SIG-M5 (cell line): ENCODE data around the gene PLGLB2.
"Not testable (repeated sequence)": the region's sequence is repeated elsewhere in the genome, so short reads cannot be mapped to it uniquely, and the experiment has no call there.

Source experiments
- DNase-seq: peaks from one replicate; lab custom pipeline; 2025; lab: John Stamatoyannopoulos, UW

PLGLB2 gene

GRCh38 chr2:87747791-87748190 lies at the start of gene PLGLB2:
PLGLB2 (plus strand) TSS chr2:87748087; CDS start chr2:87748154, 67 bp downstream.
- not testable (repeated sequence) for DNase-seq

GRCh38 chr2:87704572-87705323 lies 43.1 kb upstream of the PLGLB2 start:
- DNase-seq: not testable (repeated sequence)

GRCh38 chr2:87708368-87708767 lies 39.5 kb upstream of the PLGLB2 start:
- DNase-seq: not testable (repeated sequence)

GRCh38 chr2:87727940-87728599 lies 19.8 kb upstream of the PLGLB2 start:
- DNase-seq: not testable (repeated sequence)

GRCh38 chr2:87740928-87741327 lies 7.0 kb upstream of the PLGLB2 start:
- DNase-seq: not testable (repeated sequence)

- DNase-seq: not testable (repeated sequence)
Measured at GRCh38 chr2:87742393-87743108, 5.3 kb upstream of the PLGLB2 start.

GRCh38 chr2:87743638-87744037 lies 4.2 kb upstream of the PLGLB2 start:
- not testable (repeated sequence) for DNase-seq

- not testable (repeated sequence) for DNase-seq
Measured at GRCh38 chr2:87745353-87745951, 2.4 kb upstream of the PLGLB2 start.

GRCh38 chr2:87748524-87748923 lies 637 bp downstream of the PLGLB2 start:
- DNase-seq: not testable (repeated sequence)

GRCh38 chr2:87750560-87750959 lies 2.7 kb downstream of the PLGLB2 start:
- DNase-seq: not testable (repeated sequence)

- not testable (repeated sequence) for DNase-seq
Measured at GRCh38 chr2:87754759-87755158, 6.9 kb downstream of the PLGLB2 start.
